ENCODE data around the gene TELO2.

TELO2 gene

GRCh38 chr16:1510272-1510671, 17.1 kb downstream of the TELO2 start:
- H3K27ac ChIP-seq = no peak overlapping the region
- no peak for TF ChIP-seq CTCF (conservative IDR thresholded peaks at IDR 0.05)

GRCh38 chr16:1510941-1511351, 17.8 kb downstream of the TELO2 start:
- H3K27ac ChIP-seq = no peak overlapping the region
- TF ChIP-seq CTCF (conservative IDR thresholded peaks at IDR 0.05) = no peak

GRCh38 chr16:1511662-1512569, 18.8 kb downstream of the TELO2 start:
- H3K27ac ChIP-seq = no peak overlapping the region
- no peak for TF ChIP-seq CTCF (conservative IDR thresholded peaks at IDR 0.05)

- no peak for TF ChIP-seq CTCF (conservative IDR thresholded peaks at IDR 0.05)
- no peak overlapping the region for H3K27ac ChIP-seq
Observed at GRCh38 chr16:1512774-1513173, 19.6 kb downstream of the TELO2 start.

- no peak for TF ChIP-seq CTCF (conservative IDR thresholded peaks at IDR 0.05)
- no peak overlapping the region for H3K27ac ChIP-seq
Observed at GRCh38 chr16:1514507-1514906, 21.3 kb downstream of the TELO2 start.

GRCh38 chr16:1518626-1519135, 25.5 kb downstream of the TELO2 start:
- H3K27ac ChIP-seq = no peak overlapping the region
- no peak for TF ChIP-seq CTCF (conservative IDR thresholded peaks at IDR 0.05)

GRCh38 chr16:1519831-1520230, 26.7 kb downstream of the TELO2 start:
- H3K27ac ChIP-seq = no peak overlapping the region
- no peak for TF ChIP-seq CTCF (conservative IDR thresholded peaks at IDR 0.05)
